Activated CD8-positive, alpha-beta T cell treated with anti-CD3 and anti-CD28 coated beads for 36 hours (primary cell): ENCODE results near the gene MYH7B. TPM values are rescaled to one million over a fixed set of nuclear protein-coding genes. Genes with fewer than 3 reads are reported as not detected.

Experiments used
- ATAC-seq: fragments of 200-7000 bp; cut with Tn5 transposase; one replicate; pipeline ENCODE4 v1.10.0; 2021; ENCODE audit warnings: mild to moderate bottlenecking, moderate library complexity
- CTCF ChIA-PET: fragments of 350-600 bp; sonication (Branson Sonifier 250); formaldehyde crosslinking; loops from one replicate; lab custom pipeline; 2021; ENCODE audit warnings: antibody characterized with exemption; lab: Charles Lee
- POLR2A ChIA-PET: fragments of 350-600 bp; sonication (Branson Sonifier 250); formaldehyde crosslinking; loops from one replicate; lab custom pipeline; 2021; ENCODE audit warnings: antibody characterized with exemption; lab: Charles Lee
- DNase-seq: peaks from one replicate; pipeline ENCODE4 v3.0.0-alpha.2; 2020
- H3K27ac Mint-ChIP-seq: one replicate; pipeline ENCODE4 v1.8.0; 2021; ENCODE audit warnings: mild to moderate bottlenecking, mixed read lengths
- H3K27me3 Mint-ChIP-seq: one replicate; pipeline ENCODE4 v1.8.0; 2021; ENCODE audit warnings: mixed read lengths
- H3K36me3 Mint-ChIP-seq: one replicate; pipeline ENCODE4 v1.8.0; 2021; ENCODE audit warnings: low read depth, mixed read lengths
- H3K4me1 Mint-ChIP-seq: one replicate; pipeline ENCODE4 v1.8.0; 2021; ENCODE audit warnings: low read depth, mixed read lengths
- H3K4me3 Mint-ChIP-seq: one replicate; pipeline ENCODE4 v1.8.0; 2021; ENCODE audit warnings: mild to moderate bottlenecking, moderate library complexity, mixed read lengths
- H3K9me3 Mint-ChIP-seq: one replicate; pipeline ENCODE4 v1.8.0; 2021; ENCODE audit warnings: mixed read lengths
- CTCF ChIP-seq: fragments of 200-600 bp; IDR thresholded peaks from one replicate; pipeline ENCODE4 v1.8.0; 2022; ENCODE audit warnings: antibody characterized with exemption, mild to moderate bottlenecking
- intact Hi-C: fragments of 100-400 bp; cut with micrococcal nuclease; formaldehyde crosslinking; loops from one replicate; pipeline ENCODE4 v1.10.0; 2022
- total RNA-seq, 2 experiments: library from RNA; stranded (reverse); gene quantifications; one replicate each; pipeline ENCODE4 v1.2.3, GENCODE V29; 2021

The MYH7B gene
- total RNA-seq, 2 experiments from 2014 or later, result 0.22 to 0.38 TPM

- no peaks in the 10 kb centered on the region for H3K4me1 Mint-ChIP-seq
- no peaks in the 10 kb centered on the region for H3K27me3 Mint-ChIP-seq
- ChIA-PET CTCF (interaction anchor here (1.0 kb wide), 1 partner anchor 208 kb away, joined by 3 read pairs; no protein-coding TSS in a partner anchor), POLR2A (no interaction called here)
- TF ChIP-seq CTCF, result no peak
- no peak overlapping the region for H3K27ac Mint-ChIP-seq
- ATAC-seq, result no peak
- H3K9me3 Mint-ChIP-seq, result no peaks in the 10 kb centered on the region
- peaks cover 23% of the 10 kb centered on the region for H3K36me3 Mint-ChIP-seq
- DNase-seq, result no peak
- no peak overlapping the region for H3K4me3 Mint-ChIP-seq
- intact Hi-C loops, result no loop called here
Observed at GRCh38 chr20:35000311-35000921, 44.7 kb downstream of the MYH7B start.

GRCh38 chr20:35000922-35001595 lies 45.4 kb downstream of the MYH7B start:
- no peak overlapping the region for H3K4me3 Mint-ChIP-seq
- no peaks in the 10 kb centered on the region for H3K9me3 Mint-ChIP-seq
- no peak for ATAC-seq
- intact Hi-C loops, result no loop called here
- no peak overlapping the region for H3K27ac Mint-ChIP-seq
- CTCF ChIA-PET, result interaction anchor here (0.8 to 1.0 kb wide), 2 partner anchors 171 to 208 kb away, joined by 3 read pairs; no protein-coding TSS in a partner anchor
- no peak for TF ChIP-seq CTCF
- H3K36me3 Mint-ChIP-seq, result peaks cover 22% of the 10 kb centered on the region
- POLR2A ChIA-PET, result interaction anchor here (0.8 to 1.0 kb wide), 2 partner anchors 10 to 24 kb away, joined by 3 to 5 read pairs; no protein-coding TSS in a partner anchor
- H3K27me3 Mint-ChIP-seq, result no peaks in the 10 kb centered on the region
- no peak for DNase-seq
- no peaks in the 10 kb centered on the region for H3K4me1 Mint-ChIP-seq

- H3K4me3 Mint-ChIP-seq, result no peak overlapping the region
- H3K9me3 Mint-ChIP-seq, result no peaks in the 10 kb centered on the region
- peaks cover 22% of the 10 kb centered on the region for H3K36me3 Mint-ChIP-seq
- no peaks in the 10 kb centered on the region for H3K4me1 Mint-ChIP-seq
- intact Hi-C loops, result no loop called here
- TF ChIP-seq CTCF, result no peak
- H3K27ac Mint-ChIP-seq, result no peak overlapping the region
- DNase-seq (peak; percentile 12), ATAC-seq (no peak)
- POLR2A ChIA-PET, result interaction anchor here (0.8 to 1.0 kb wide), 2 partner anchors 11 to 24 kb away, joined by 3 to 5 read pairs; no protein-coding TSS in a partner anchor
- no peaks in the 10 kb centered on the region for H3K27me3 Mint-ChIP-seq
- CTCF ChIA-PET, result interaction anchor here (0.8 to 1.0 kb wide), 2 partner anchors 172 to 207 kb away, joined by 3 read pairs; no protein-coding TSS in a partner anchor
Observed at GRCh38 chr20:35001596-35002362, 46.1 kb downstream of the MYH7B start.

GRCh38 chr20:35002426-35003210 lies 47.0 kb downstream of the MYH7B start:
- CTCF ChIA-PET, result no interaction called here
- DNase-seq, result no peak

More at GRCh38 chr20:35002426-35003210, 47.0 kb downstream of the MYH7B start:
- POLR2A ChIA-PET, result no interaction called here
- Mint-ChIP-seq H3K36me3 (peaks cover 19% of the 10 kb centered on the region), H3K4me1 (no peaks in the 10 kb centered on the region), H3K27me3 (no peaks in the 10 kb centered on the region), H3K27ac (no peak overlapping the region), H3K9me3 (no peaks in the 10 kb centered on the region), H3K4me3 (no peak overlapping the region)
- TF ChIP-seq CTCF, result no peak
- ATAC-seq, result no peak
- intact Hi-C loops, result no loop called here
